Activated CD8-positive, alpha-beta memory T cell treated with anti-CD3 and anti-CD28 coated beads, Interleukin-2, amount 50 U/mL, for 24 hours (primary cell): Measurements from ENCODE around the gene FETUB.

Source experiments
- DNase-seq: peaks from one replicate; pipeline ENCODE4 v3.0.0-alpha.2; 2020; ENCODE audit errors: extremely low read depth

FETUB gene

GRCh38 chr3:186635532-186635931 lies 4.7 kb upstream of the FETUB start:
- DNase-seq, result no peak

GRCh38 chr3:186636536-186636935 lies 3.7 kb upstream of the FETUB start:
- no peak for DNase-seq

GRCh38 chr3:186637686-186638085 lies 2.5 kb upstream of the FETUB start:
- no peak for DNase-seq

- DNase-seq, result no peak
Measured at GRCh38 chr3:186638259-186638658, 1.9 kb upstream of the FETUB start.

GRCh38 chr3:186640473-186640818 lies 247 bp downstream of the FETUB start:
- no peak for DNase-seq

- no peak for DNase-seq
Measured at GRCh38 chr3:186640929-186641328, 730 bp downstream of the FETUB start.

- no peak for DNase-seq
Measured at GRCh38 chr3:186642014-186642413, 1.8 kb downstream of the FETUB start.

GRCh38 chr3:186643493-186643892 lies 3.3 kb downstream of the FETUB start:
- DNase-seq, result no peak

GRCh38 chr3:186644683-186645082 lies 4.5 kb downstream of the FETUB start:
- no peak for DNase-seq

GRCh38 chr3:186646106-186646505 lies 5.9 kb downstream of the FETUB start:
- DNase-seq, result no peak

- DNase-seq, result no peak
Measured at GRCh38 chr3:186646841-186647240, 6.6 kb downstream of the FETUB start.

- no peak for DNase-seq
Measured at GRCh38 chr3:186648851-186649250, 8.7 kb downstream of the FETUB start.

- no peak for DNase-seq
Measured at GRCh38 chr3:186651678-186652215, 11.5 kb downstream of the FETUB start.

- DNase-seq, result no peak
Measured at GRCh38 chr3:186653080-186653707, 13.0 kb downstream of the FETUB start.

GRCh38 chr3:186653984-186654383 lies 13.8 kb downstream of the FETUB start:
- no peak for DNase-seq

- no peak for DNase-seq
Measured at GRCh38 chr3:186663361-186664118, 23.3 kb downstream of the FETUB start.

- no peak for DNase-seq
Measured at GRCh38 chr3:186664119-186664495, 23.9 kb downstream of the FETUB start.

- no peak for DNase-seq
Measured at GRCh38 chr3:186664506-186664905, 24.3 kb downstream of the FETUB start.

- DNase-seq, result no peak
Measured at GRCh38 chr3:186665625-186666188, 25.5 kb downstream of the FETUB start, which contains the start of gene HRG. TSS of gene HRG (plus strand) at chr3:186666014. CDS start at chr3:186666032, 18 bp downstream.

GRCh38 chr3:186668426-186668825 lies 28.2 kb downstream of the FETUB start:
- DNase-seq, result no peak

GRCh38 chr3:186669378-186670084 lies 29.3 kb downstream of the FETUB start:
- DNase-seq, result no peak

- DNase-seq, result no peak
Measured at GRCh38 chr3:186670155-186670554, 30.0 kb downstream of the FETUB start.
